IPS-18c (cell line): Measurements from ENCODE around the gene NRG2.

Experiments
- H3K4me3 ChIP-seq: 2 replicates; pipeline ENCODE4 v1.7.0; 2013; ENCODE audit warnings: low read depth, mild to moderate bottlenecking, low read length, moderate library complexity; ENCODE audit not compliant: insufficient read depth
- H3K9me3 ChIP-seq: one replicate; pipeline ENCODE4 v1.6.1; 2013; ENCODE audit warnings: mild to moderate bottlenecking, low read length, moderate library complexity; ENCODE audit not compliant: control insufficient read depth, insufficient read depth

Gene NRG2

DNA sequence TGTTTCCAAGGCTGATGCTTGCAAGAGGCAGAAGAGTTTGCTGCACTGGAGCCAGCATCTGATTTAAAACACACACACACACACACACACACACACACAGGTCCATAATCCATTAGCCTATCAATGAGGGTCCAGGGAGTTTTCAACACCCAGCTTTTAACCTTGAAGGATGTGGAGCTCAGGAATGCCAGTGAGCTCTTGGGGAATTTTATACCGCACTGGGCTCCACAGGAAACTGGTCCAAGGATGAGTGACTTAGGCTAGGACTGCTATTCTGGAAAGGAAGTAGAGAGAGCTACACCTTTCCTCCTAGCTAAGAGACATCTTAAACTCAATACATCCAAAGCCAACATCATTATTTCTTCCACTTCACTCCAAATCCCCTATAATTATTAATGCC lies 942 bp upstream of the NRG2 start:
- H3K4me3 ChIP-seq: no peak overlapping the region
- peaks cover 3% of the 10 kb centered on the region for H3K9me3 ChIP-seq

DNA sequence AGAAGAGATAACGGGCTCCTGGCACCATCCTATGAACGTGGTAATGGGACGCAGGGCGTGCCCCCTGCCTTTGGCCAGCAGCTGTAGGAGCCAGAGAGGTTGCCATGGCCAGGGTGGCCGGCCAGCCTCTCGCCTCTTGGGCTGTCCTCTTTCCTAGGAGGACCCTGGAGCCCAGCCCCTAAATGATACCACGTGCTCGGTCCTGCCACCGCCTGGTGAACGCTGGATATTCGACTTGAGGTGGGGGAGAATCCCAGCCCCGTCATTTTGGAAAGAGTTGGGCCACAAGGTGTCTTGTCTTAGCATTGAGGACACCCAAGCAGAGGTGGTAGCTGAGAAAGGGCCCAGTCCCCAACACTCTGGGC lies 391 bp upstream of the NRG2 start:
- Histone ChIP-seq H3K4me3 (peak overlapping the region; percentile 64), H3K9me3 (peaks cover 3% of the 10 kb centered on the region)

DNA sequence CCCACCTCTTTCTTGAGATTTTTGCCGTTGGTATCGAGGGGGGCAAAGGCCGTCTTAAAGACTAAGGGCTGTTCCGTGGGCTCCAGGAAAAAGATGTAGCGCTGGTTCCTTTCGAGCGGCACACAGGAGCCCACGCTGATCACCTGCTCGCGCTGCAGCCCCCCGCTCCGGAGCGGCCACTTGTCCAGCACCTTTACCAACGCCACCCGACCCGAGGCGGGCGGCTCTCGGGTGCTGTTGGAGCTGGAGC lies 781 bp downstream of the NRG2 start:
- peak overlapping the region; percentile 64 for H3K4me3 ChIP-seq
- H3K9me3 ChIP-seq: peaks cover 3% of the 10 kb centered on the region

DNA sequence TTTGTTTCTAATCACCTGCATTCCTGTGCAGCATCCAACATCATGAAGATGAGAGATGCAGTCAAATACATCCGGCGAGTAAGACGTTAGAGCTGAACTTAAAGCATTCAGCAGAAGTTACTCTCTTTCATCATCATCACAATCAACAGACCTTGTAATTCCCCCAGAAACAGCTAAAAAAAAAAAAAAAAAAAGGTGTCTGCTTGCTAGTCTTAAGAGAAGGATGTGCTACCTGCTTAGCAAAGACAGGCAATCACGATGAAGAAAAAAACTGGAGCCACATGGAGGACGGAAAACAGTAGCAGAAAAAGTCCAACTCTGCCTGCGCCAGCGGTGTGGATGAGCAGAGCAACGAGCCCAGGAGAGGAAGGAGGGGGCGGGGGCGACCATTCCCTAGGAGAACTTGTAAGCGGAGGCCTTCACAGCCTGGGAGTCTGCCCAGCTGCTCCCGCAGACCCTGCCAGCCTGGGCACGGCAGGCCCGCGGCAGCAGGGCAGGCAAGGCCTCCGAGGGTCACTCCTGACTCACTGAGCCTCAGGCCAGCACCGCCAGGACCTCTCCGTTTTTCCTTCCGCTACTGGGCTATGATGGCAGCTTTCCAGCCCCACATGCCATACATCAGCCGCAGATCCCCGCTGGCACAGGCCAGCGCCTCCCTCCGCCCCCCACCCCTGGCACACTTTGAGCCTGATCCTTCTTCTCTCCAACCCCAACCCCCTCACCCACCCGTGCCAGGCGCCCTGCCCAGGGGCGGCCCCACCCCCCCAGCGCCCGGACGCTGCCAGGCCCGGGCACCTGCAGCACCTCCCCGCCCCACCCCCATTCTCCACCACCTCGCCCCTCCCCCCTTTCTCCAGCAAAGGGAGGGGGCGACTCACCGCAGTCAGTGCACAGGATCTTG lies 1.4 kb downstream of the NRG2 start:
- H3K4me3 ChIP-seq: peak overlapping the region; percentile 64
- H3K9me3 ChIP-seq: peaks cover 3% of the 10 kb centered on the region

DNA sequence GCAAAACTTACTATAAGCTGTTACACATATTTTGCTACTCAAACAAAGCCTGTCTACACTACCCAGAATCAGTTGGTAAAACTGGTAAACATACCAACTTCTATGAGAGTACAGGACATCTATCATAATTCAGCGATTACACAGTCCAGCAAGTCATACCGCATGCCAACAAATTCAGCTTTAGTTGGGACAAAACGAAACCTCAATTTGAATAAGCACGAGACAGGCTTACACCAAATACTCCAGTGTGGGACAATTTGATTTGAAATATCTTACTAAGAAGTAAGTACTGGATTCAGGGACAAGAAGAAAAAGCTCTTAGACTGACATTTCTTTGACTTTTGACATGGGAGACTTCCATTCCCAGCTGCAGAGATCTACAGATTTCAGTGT lies 2.0 kb downstream of the NRG2 start:
- no peak overlapping the region for H3K4me3 ChIP-seq
- peaks cover 3% of the 10 kb centered on the region for H3K9me3 ChIP-seq

DNA sequence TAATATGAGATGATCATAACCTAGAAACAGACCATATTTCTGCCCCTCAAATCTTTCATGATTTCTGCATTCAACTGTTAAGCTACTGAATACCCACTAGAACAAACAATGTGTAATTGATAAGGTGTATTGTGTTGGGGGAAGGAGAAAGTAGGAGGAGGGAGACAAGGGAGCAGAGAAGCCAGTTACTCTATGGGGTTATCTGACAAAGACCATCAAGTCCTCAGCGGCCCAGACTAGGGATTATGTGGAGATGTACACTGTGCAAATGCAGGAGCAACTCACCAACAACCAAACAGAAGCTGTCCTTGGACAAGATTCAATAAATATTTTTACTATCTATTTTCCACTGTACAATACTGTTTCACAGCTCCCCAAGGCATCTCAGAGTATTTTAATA lies 2.7 kb downstream of the NRG2 start:
- H3K4me3 ChIP-seq: no peak overlapping the region
- H3K9me3 ChIP-seq: peaks cover 3% of the 10 kb centered on the region

DNA sequence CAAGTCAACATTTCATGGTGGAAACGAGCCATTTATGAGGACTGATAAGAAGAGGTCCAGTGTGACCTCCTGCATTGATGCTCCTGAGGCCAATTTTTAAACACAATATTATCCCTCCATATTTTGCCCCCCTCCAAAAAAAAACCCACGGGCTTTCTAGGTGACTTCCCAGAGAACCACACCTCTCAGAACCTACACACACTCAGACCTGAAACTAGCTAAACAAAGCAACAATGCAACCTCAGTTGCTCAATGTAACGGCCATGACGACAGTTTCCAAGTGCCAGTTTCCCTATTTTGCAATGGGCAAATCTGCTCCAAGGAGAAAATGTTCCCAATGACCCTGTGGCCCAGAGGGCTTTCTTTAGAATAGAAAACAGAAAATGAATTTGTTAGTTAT lies 3.5 kb downstream of the NRG2 start:
- Histone ChIP-seq H3K9me3 (peaks cover 3% of the 10 kb centered on the region), H3K4me3 (no peak overlapping the region)

DNA sequence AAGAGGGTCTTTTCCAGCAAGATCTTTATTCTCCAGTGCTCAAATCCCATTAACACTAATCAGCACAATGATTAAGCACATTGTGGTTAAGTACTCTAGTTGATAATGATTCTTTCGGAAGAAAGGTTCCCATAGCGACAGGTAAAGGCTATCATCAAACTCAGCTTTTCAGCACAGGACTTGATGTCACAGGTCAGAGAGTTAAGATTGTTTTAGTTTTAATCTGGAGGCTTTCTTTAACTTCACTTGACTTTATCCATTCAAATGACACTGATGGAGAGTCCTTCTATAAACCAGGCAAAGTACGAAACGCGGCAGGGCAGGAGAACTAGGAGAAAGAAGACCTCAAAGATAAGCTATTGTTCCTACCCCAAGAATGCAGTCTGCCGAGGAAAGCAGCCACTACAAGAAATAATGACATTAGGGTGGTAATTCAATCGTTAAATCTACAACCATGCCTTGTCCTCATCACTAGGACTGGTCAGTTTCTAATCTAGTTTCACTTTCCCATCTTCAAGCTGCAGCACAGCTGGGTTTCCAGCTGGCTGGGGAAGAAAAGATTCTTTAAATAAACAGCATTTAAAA lies 4.6 kb downstream of the NRG2 start:
- no peak overlapping the region for H3K4me3 ChIP-seq
- peaks cover 3% of the 10 kb centered on the region for H3K9me3 ChIP-seq

DNA sequence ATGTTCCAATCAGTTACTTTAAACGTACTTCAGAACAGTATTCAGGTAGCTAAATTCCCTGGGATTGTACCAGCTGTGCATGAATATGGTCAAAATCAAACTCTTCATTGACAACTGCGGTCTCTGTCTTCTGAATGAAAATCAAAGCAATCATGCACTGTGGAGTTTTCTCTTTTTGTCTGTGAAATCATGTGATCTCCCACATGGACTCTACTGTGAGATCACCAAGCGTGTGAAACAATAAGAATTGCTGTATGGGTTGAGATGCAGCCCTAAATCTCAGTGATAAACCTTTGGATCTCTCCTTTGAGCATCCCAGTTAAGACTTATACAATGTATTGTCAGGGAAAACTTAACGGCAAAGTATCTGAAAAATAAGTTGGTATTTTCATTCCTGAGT lies 6.1 kb downstream of the NRG2 start:
- H3K4me3 ChIP-seq: no peak overlapping the region

DNA sequence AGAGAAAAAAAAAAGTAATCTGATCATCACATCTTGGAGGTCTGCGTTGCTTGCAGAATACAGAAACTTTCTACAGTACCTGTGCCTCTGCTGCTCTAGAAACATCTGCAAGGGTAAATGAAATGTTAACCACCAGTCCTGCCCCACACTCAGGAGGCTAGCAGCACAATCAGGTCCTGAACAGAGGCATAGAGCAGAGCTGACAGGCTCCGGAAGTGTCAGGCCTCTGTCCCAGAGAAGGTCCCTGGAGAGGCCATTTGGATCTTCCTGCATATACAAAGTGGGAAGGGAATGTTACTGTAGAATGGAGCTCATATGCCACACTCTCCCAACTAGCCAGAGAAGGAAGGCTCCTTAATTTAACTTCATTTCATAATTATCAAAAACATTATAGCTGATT lies 7.2 kb downstream of the NRG2 start:
- no peaks in the 10 kb centered on the region for H3K9me3 ChIP-seq
- H3K4me3 ChIP-seq: no peak overlapping the region

More for the DNA sequence above, 6.1 kb downstream of the NRG2 start:
- H3K9me3 ChIP-seq: no peaks in the 10 kb centered on the region

DNA sequence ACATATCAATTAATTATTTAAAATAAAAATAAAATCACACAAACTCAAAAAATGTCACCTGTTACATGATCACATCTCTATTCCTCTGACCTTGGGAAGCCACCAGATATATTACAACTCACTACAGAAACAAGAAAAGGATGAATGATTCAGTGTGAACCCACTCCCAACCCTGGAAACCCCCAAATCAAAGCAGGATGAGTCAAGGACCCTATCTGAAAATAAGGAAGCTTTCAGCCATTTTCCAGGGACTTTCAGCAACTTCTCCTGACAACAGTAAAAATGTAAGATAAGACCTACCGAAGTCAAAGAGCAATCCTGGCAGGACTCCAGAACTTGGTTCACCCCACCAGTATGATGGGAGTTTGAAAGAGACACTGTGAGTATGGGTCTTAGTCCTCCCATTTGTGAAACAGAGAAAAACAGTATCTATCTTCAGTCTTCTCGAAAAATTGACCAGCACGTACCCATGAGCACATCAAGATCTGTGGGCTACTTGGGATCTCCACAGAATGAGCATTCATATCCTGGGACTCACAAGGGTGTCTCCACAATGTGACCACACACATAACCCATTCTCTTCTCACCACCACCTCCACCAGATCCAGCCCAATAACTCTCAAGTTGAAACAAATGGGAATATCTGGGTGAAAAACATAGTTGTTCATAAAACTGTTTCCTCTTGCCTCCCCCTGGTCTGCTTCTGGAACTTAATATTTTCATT lies 9.9 kb downstream of the NRG2 start:
- H3K9me3 ChIP-seq: no peaks in the 10 kb centered on the region
- no peak overlapping the region for H3K4me3 ChIP-seq

DNA sequence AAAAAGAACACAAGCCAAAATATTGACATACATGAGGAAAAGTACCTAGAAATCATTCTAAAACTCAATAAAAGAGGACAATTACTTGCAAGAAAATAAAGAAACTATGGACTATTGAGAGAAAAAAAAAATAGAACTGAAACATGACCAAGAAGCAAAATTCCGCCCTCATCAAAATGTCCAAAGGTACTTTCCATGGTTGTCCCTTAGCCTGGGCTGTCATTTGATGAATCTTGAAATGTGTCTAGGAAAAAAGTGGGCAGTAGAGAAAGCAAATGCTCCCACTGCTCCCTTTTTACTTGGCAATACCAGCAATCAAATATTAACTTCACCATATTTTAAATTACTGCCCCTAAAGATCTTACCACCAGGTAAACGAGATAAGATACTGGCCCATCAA lies 10.8 kb downstream of the NRG2 start:
- Histone ChIP-seq H3K4me3 (no peak overlapping the region), H3K9me3 (no peaks in the 10 kb centered on the region)

DNA sequence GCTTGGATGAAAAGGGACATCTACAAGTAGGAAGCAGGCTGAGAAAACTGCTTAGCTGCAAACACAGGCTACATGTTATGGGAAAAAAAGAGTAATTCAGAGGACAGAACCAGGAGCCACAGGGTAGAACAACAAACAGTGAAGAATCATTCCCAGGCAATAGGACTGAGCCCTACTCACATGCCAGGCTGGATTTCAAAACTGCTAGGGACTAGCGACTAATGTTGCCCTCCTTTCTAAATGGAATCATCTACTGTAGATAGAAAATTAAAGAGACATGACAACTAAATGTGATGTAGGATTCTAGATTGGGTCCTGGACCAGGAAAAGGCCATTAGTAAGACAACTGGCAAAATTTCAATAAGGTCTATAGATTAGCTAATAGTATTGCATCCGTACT lies 15.3 kb downstream of the NRG2 start:
- Histone ChIP-seq H3K9me3 (no peaks in the 10 kb centered on the region), H3K4me3 (no peak overlapping the region)

DNA sequence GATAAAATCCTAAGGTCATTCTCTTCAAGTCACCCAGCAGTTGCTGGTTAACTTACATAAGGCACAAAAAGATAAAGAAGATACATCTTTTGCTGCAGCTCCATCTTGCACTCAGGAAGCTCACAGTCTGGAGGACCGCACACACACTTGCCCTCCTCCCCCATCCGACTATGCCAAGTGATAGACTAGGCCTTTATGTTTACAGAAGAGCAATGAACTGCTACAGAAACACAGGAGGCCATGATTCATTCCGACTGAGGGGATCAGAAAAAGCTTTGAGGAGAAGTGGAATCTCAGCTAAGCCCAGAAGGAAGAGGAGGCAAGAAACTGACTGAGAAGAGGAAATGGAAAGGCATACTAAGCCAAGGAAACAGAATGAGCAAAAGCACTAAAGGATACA lies 17.4 kb downstream of the NRG2 start:
- H3K9me3 ChIP-seq: no peaks in the 10 kb centered on the region
- H3K4me3 ChIP-seq: no peak overlapping the region

DNA sequence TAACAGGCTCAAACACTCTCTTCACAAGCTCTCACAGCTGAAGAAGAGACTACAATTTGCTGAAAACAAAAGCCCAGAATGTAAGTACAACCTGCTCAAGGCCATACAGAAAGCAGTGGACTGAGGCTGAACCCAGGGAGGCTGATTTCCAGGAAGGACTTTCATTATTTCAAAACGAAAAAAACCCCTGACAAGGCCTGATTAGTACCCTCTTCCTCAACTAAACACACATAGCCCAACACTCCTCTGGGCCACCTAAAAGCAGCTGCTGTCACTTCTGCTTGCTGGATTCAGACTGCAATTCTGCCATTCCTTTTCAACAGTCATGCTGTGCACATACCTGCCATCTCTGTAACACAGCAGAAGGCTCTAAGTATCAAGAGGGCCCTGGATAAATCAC lies 18.2 kb downstream of the NRG2 start:
- no peaks in the 10 kb centered on the region for H3K9me3 ChIP-seq
- H3K4me3 ChIP-seq: no peak overlapping the region

DNA sequence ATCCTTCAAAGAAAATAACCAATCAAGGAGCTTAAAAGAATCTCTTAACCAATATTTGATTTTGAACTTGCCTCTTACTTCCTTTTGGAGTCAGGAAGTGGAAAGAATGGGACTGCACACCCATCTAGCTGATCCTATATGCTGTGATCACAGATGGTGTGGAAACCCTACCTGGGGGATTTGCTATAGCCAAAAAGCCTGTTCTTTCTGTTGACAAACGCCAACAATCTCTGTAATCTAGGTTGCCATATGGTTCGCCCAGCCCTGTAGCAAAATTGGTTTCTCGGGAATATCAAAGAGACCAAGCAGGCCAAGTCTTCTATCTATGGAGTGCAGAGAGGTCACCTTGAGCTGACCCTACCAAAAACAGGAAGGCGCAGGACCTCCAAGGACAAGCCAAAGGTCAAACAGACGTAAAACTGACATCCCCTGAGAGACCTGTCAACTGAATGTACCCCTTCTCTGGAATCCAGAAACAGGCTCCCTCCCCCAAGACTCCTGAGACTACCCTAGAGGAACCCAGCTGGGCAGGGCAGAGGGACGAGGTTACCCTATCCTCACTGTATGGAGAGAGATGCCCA lies 19.4 kb downstream of the NRG2 start:
- H3K9me3 ChIP-seq: no peaks in the 10 kb centered on the region
- H3K4me3 ChIP-seq: no peak overlapping the region

DNA sequence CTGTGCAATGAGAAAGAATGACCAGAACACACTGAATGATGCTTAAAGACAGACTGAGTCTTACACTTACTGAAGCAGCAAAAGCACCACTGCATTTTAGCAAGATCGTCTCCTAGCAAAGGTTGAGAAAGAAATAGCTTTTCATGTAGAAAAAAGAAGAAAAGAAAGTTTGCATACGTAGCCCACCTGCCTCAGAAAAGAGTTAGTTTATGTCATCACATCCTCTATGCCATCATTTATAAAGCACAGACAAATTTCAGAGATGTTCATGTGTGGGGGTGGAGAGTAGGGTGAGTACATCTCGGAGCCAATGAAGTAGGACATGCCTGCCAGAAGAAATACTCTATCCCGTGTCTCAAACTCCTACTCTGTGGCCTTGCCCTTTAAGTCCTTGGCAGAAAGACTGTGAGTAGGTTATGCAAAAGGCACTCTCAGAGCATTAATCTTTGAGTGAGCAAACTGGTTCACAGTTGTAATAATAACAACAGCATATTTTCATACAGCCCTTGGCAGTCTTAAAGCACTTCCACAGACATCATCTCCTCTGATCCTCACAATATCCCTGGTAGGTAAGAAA lies 22.4 kb downstream of the NRG2 start:
- Histone ChIP-seq H3K4me3 (no peak overlapping the region), H3K9me3 (peaks cover 3% of the 10 kb centered on the region)
